Smooth muscle cell (in vitro differentiated cells): ENCODE results near the gene CNGA3. TPM values are rescaled to one million over a fixed set of nuclear protein-coding genes. Genes with fewer than 3 reads are reported as not detected.
"Not testable (repeated sequence)": the region's sequence is repeated elsewhere in the genome, so short reads cannot be mapped to it uniquely, and the experiment has no call there.

Experiments
- DNase-seq: peaks from one replicate; lab custom pipeline; 2025; ENCODE audit not compliant: unreplicated experiment; lab: John Stamatoyannopoulos, UW
- H2AFZ ChIP-seq: fragments of 200-600 bp; sonication (generic); 2 replicates; pipeline ENCODE4 v1.6.0; 2016; ENCODE audit warnings: antibody characterized with exemption, low read depth, mild to moderate bottlenecking
- H3F3A ChIP-seq: fragments of 200-600 bp; sonication (generic); 2 replicates; pipeline ENCODE4 v1.6.0; 2017; ENCODE audit warnings: antibody characterized with exemption, low read depth
- H3K27ac ChIP-seq: fragments of 200-600 bp; sonication (generic); 2 replicates; pipeline ENCODE4 v1.5.1; 2016; ENCODE audit warnings: low read depth, mild to moderate bottlenecking
- H3K27me3 ChIP-seq: fragments of 200-600 bp; sonication (generic); 2 replicates; pipeline ENCODE4 v1.6.1; 2016; ENCODE audit warnings: low read depth, mild to moderate bottlenecking
- H3K36me3 ChIP-seq: fragments of 200-600 bp; sonication (generic); 2 replicates; pipeline ENCODE4 v1.5.1; 2016; ENCODE audit warnings: low read depth
- H3K4me1 ChIP-seq: fragments of 200-600 bp; sonication (generic); 2 replicates; pipeline ENCODE4 v1.5.1; 2016; ENCODE audit warnings: low read depth
- H3K4me2 ChIP-seq: fragments of 200-600 bp; sonication (generic); 2 replicates; pipeline ENCODE4 v1.6.0; 2016; ENCODE audit warnings: mild to moderate bottlenecking
- H3K4me3 ChIP-seq: fragments of 200-600 bp; sonication (generic); 2 replicates; pipeline ENCODE4 v1.5.1; 2016; ENCODE audit warnings: mild to moderate bottlenecking
- H3K79me2 ChIP-seq: fragments of 200-600 bp; sonication (generic); 2 replicates; pipeline ENCODE4 v1.6.0; 2016; ENCODE audit warnings: low read depth, mild to moderate bottlenecking
- H3K9ac ChIP-seq: fragments of 200-600 bp; sonication (generic); 2 replicates; pipeline ENCODE4 v1.6.0; 2016; ENCODE audit warnings: low read depth
- H3K9me3 ChIP-seq: fragments of 200-600 bp; sonication (generic); replicated peaks from 2 replicates; pipeline ENCODE4 v1.5.1; 2016; ENCODE audit warnings: low read depth
- H4K20me1 ChIP-seq: fragments of 200-600 bp; sonication (generic); 2 replicates; pipeline ENCODE4 v1.6.0; 2016; ENCODE audit warnings: low read depth
- CTCF ChIP-seq: fragments of 200-600 bp; sonication (generic); IDR thresholded peaks from 2 replicates; pipeline ENCODE4 v1.5.1; 2017; ENCODE audit warnings: borderline replicate concordance, mild to moderate bottlenecking, antibody characterized with exemption; ENCODE audit not compliant: insufficient read depth, poor library complexity, severe bottlenecking
- WGBS: methylation state at CpG from one replicate; pipeline ENCODE4 v1.1.7; 2016; ENCODE audit warnings: low lambda C conversion rate; 5-methylcytosine and 5-hydroxymethylcytosine counted together
- polyA plus RNA-seq: library from polyadenylated mRNA; unstranded; fragments of >200 nt; fragmentation: Nextera tagmentation; extraction: Ambion mirVana; gene quantifications from 2 replicates; pipeline ENCODE4 v1.2.1, GENCODE V29; 2016
- total RNA-seq: library from RNA; depleted of rRNA; stranded (reverse); fragments of >200 nt; gene quantifications from 2 replicates; pipeline ENCODE4 v1.2.3, GENCODE V29; 2014

Gene CNGA3
- total and polyA plus RNA-seq, 2 experiments from 2014 or later: not detected

- H3K9me3 ChIP-seq: no peaks in the 10 kb centered on the region
- H3F3A ChIP-seq: no peaks in the 10 kb centered on the region
- WGBS: 41% methylated on average over 8 of the region's 8 CpGs
- no peak for TF ChIP-seq CTCF
- H3K36me3 ChIP-seq: no peaks in the 10 kb centered on the region
- no peak overlapping the region for H3K27ac ChIP-seq
- DNase-seq: no peak
- no peak overlapping the region for H3K4me3 ChIP-seq
- H3K4me1 ChIP-seq: peaks cover 7% of the 10 kb centered on the region
- no peaks in the 10 kb centered on the region for H4K20me1 ChIP-seq
- H3K9ac ChIP-seq: no peak overlapping the region
- H3K4me2 ChIP-seq: no peak overlapping the region
- H3K27me3 ChIP-seq: no peaks in the 10 kb centered on the region
- H2AFZ ChIP-seq: no peak overlapping the region
- H3K79me2 ChIP-seq: no peaks in the 10 kb centered on the region
These were observed 46.9 kb upstream of the CNGA3 start for GRCh38 chr2:98299211-98299905.

- WGBS: 95% methylated on average over 12 of the region's 12 CpGs
These were observed 45.9 kb upstream of the CNGA3 start for GRCh38 chr2:98300141-98300874.

GRCh38 chr2:98301469-98301868, 44.8 kb upstream of the CNGA3 start:
- WGBS: 81% methylated on average over 5 of the region's 5 CpGs
- no peak overlapping the region for H2AFZ ChIP-seq
- H3K4me3 ChIP-seq: no peak overlapping the region
- H3K27ac ChIP-seq: no peak overlapping the region
- no peaks in the 10 kb centered on the region for H3K36me3 ChIP-seq
- no peaks in the 10 kb centered on the region for H4K20me1 ChIP-seq
- peaks cover 7% of the 10 kb centered on the region for H3K4me1 ChIP-seq
- no peaks in the 10 kb centered on the region for H3K9me3 ChIP-seq
- no peak for DNase-seq
- H3K9ac ChIP-seq: no peak overlapping the region
- no peaks in the 10 kb centered on the region for H3K79me2 ChIP-seq
- no peaks in the 10 kb centered on the region for H3K27me3 ChIP-seq
- no peak overlapping the region for H3K4me2 ChIP-seq
- TF ChIP-seq CTCF: no peak
- no peaks in the 10 kb centered on the region for H3F3A ChIP-seq

More at GRCh38 chr2:98300141-98300874, 45.9 kb upstream of the CNGA3 start:
- H3K9ac ChIP-seq: no peak overlapping the region
- no peak overlapping the region for H2AFZ ChIP-seq
- no peak for TF ChIP-seq CTCF
- H4K20me1 ChIP-seq: no peaks in the 10 kb centered on the region
- H3K4me3 ChIP-seq: no peak overlapping the region
- no peaks in the 10 kb centered on the region for H3K9me3 ChIP-seq
- no peak overlapping the region for H3K27ac ChIP-seq
- no peak for DNase-seq
- H3K27me3 ChIP-seq: no peaks in the 10 kb centered on the region
- H3K79me2 ChIP-seq: no peaks in the 10 kb centered on the region
- peaks cover 7% of the 10 kb centered on the region for H3K4me1 ChIP-seq
- no peaks in the 10 kb centered on the region for H3F3A ChIP-seq
- H3K4me2 ChIP-seq: no peak overlapping the region
- no peaks in the 10 kb centered on the region for H3K36me3 ChIP-seq

- H3K4me1 ChIP-seq, H3F3A ChIP-seq, H4K20me1 ChIP-seq, H3K27me3 ChIP-seq, H3K36me3 ChIP-seq, H2AFZ ChIP-seq, H3K9ac ChIP-seq, H3K4me2 ChIP-seq, DNase-seq, H3K79me2 ChIP-seq, H3K27ac ChIP-seq, H3K4me3 ChIP-seq, H3K9me3 ChIP-seq: not testable (repeated sequence)
- 89% methylated on average over 9 of the region's 9 CpGs for WGBS
These were observed 39.0 kb upstream of the CNGA3 start for GRCh38 chr2:98307131-98307696.
